HG02610 (cell line): ENCODE measurements around the gene ULK3.

Experiments used
- ATAC-seq: cut with Tn5 transposase; IDR thresholded peaks from one replicate; pipeline ENCODE4 v1.9.1; 2021; ENCODE audit warnings: mild to moderate bottlenecking, moderate library complexity; ENCODE audit not compliant: unreplicated experiment

ULK3 gene

DNA sequence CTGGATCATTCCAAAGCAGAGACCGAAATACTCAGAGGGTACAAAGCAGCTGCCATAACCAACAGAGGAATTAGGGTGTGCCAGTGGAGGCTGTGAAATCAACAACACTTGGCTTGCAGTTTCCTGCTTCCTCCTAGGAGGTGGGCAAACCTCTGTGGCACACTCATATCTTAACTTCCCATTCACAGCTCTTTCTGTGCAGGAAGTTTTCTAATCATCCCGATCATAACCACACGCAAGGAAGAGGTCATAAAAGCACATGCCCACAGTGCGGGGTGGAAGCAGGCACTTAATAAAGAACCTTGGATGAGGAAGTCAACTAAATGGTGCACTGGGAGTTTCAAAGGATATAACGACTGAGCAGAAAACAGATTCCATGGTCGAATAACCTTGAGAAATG, 25.1 kb upstream of the ULK3 start:
- ATAC-seq: no peak

DNA sequence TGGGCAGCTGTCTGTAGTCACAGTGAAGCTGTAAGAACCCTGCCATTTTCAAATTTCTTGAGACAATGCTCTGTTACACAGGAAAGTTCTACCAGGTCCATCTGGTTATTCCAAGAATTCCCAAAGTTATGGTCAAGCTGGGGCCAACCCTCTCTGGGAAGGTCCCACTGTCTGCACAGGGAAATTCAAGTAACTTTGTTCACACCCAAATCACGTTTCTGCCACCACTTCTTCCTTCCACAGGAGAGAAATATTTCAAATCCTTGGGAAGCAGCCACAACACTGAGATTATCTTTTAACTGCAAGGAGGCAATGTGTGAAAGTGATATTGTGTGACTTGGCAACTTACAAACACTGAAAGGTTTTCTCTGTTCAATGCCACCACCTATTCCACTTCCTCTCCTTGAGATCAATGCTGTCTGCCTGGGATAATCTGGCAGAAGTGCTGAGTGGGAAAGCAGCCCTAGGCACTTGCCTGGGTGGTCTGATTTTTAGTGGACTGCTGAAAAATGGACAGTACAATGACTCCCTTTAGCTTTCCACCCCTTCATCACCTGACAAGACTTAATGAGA, 24.6 kb upstream of the ULK3 start:
- ATAC-seq: no peak

DNA sequence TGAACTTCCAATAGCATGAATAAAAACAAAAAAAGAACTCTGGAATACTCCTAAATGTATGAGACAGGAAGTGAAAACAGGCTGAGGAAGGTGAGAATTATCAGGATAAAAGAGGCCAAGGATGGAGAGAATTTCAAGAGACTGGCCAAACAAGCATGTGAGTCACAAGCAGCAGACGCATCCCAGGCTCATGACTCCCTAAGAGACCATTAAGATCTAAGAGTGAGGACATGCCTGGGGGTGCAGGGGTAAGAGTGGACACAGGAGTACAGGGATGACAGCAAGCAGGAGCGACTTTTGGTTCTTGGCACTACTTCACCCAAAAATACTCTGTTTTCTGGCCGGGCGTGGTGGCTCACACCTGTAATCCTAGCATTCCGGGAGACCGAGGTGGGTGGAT, 23.1 kb upstream of the ULK3 start:
- ATAC-seq: no peak

- ATAC-seq: no peak
These were observed 22.4 kb upstream of the ULK3 start for GRCh38 chr15:74865316-74865715.

DNA sequence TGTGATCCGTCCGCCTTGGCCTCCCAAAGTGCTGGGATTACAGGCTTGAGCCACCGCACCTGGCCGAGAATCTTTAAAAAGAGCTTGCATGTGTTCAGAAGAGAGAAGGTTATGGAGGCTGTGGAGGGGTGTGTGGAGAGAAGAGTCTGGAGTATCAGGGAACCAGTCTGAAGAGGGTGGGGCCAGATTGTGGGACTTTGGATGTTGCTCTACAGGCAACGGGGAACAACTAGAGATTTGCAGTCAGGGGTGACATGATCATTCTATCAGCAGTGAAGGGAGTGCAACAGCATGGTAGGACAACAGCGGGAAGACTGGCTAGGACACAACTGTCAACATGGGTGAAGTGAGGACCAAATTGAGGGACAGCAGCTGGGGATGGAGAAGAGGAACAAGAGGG, 21.3 kb upstream of the ULK3 start:
- no peak for ATAC-seq

DNA sequence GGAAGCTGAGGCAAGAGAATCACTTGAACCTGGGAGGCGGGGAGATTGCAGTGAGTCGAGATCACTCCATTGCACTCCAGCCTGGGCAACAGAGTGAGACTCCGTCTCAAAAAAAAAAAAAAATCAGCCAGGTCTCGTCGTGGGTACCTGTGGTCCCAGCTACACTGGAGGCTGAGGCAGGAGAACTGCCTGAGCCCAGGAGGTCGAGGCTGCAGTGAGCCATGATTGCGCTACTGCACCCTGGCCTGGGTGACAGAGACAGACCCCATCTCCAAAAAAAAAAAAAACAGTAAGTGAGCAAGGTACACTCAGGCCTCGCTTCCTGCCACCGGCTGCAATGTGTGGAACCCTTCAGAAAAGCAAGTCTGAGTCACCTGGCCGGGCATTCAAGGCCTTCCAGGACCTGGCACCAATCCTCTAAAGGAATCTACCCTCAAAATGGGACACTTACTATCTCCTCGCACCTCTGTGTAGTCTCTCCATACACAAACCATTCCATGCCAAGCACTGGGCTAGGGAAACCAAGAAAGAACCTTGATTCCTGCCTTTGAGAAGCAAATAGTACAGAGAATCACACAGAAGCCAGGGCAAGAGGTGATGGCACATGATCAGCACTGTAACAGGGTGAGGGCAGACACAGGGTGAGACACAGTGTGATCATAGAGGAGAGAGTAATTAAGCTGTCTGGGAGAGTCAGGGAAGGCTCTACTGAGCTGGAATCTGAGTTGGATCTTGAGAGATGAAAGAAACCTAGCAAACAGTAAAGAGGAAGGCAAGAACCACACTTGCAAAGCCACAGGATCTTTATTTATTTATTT, 20.5 kb upstream of the ULK3 start:
- no peak for ATAC-seq

- no peak for ATAC-seq
These were observed 15.4 kb upstream of the ULK3 start for GRCh38 chr15:74858369-74858740.

- no peak for ATAC-seq
These were observed 14.9 kb upstream of the ULK3 start for GRCh38 chr15:74857671-74858368.

GRCh38 chr15:74857082-74857655, 14.2 kb upstream of the ULK3 start:
- ATAC-seq: peak; percentile 68

GRCh38 chr15:74856537-74856936, 13.6 kb upstream of the ULK3 start:
- ATAC-seq: no peak

GRCh38 chr15:74855857-74856256, 12.9 kb upstream of the ULK3 start:
- no peak for ATAC-seq

GRCh38 chr15:74854453-74855022, 11.6 kb upstream of the ULK3 start:
- no peak for ATAC-seq

- ATAC-seq: no peak
These were observed 9.0 kb upstream of the ULK3 start for GRCh38 chr15:74851960-74852359.

- ATAC-seq: no peak
These were observed 7.4 kb upstream of the ULK3 start for GRCh38 chr15:74850393-74850792.

DNA sequence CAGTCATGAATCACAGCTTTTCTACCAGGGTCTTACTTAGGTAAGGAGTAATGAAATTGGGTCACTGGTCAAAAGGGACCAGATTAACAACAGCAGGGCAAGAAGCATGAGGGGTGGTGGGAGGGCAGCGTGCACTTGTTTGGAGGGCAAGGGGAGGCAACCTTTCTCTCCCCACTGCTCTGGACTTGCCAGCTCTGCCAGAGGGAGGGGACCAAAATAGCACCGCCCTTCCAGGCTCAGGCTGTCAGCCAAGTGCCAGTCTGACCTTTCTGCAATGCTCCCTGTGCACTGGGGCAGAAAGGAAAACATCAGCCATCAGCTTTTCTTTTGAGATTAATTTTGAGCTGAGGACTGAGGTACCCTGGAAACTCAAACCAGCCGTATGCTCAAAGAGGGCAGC, 4.5 kb upstream of the ULK3 start:
- ATAC-seq: no peak

- no peak for ATAC-seq
These were observed 2.6 kb upstream of the ULK3 start for GRCh38 chr15:74845581-74845980.

GRCh38 chr15:74845208-74845568, 2.2 kb upstream of the ULK3 start:
- ATAC-seq: no peak

DNA sequence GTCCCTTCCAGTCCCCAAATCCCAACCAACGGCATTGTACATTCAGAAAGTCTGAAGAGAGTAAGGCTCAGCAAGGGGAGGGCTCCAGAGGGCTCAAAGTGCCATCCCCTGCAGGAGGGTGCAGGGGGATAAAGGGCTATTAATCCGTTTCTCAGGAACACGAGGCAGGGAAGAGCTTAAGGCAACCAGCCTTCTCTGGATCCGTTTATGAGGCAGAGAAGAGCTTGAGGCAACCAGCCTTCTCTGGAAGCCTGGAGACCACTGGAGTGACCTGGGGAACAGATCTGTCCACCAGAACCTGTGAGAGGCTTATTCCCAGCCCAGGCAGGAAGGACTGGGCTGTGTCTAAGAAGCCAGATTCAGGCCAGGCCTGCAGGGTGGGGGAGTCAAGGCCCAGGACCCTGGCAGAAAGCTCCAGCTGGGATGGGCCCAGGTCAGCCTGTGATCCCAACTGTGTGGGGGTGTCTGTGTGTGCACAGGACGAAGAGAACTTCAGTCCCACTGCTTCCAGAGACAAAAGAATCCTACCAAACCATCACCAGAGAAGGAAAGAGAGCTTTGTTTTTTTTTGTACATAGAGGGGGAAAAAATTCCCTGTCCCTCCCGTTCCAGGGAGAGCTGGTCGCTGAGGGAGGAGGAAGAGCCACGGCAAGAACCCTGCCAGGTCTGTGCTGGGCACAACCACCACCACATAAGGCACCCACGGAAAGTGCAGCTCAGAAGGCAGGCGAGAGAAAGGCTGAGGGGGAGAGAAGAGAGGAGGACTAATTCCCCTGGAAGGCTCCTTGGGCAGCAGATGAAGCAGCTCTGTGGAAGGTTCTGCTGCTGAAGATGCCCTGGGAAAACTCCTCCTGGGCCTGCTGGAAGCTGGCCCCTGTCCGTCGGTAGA, 1.6 kb upstream of the ULK3 start:
- ATAC-seq: no peak

DNA sequence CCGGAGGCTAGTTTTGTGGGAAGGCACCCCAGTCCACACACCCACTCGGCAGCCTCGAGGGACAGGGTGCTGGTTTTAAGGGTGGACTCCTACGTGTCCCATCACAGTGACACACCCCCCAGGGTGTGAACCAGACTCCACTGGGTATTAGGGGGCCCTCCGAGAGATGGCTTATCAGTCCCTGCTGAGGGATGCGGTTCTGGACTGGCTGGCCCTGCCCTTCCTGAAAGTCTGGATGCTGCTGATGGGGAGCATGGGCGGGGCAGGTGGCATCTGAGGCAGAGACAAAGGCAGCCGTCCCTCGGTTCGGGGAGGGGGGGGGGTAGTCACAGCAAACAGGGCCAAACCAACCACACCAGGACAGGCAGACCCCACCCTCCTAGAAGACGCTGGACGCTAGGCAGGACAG, 939 bp upstream of the ULK3 start:
- no peak for ATAC-seq

DNA sequence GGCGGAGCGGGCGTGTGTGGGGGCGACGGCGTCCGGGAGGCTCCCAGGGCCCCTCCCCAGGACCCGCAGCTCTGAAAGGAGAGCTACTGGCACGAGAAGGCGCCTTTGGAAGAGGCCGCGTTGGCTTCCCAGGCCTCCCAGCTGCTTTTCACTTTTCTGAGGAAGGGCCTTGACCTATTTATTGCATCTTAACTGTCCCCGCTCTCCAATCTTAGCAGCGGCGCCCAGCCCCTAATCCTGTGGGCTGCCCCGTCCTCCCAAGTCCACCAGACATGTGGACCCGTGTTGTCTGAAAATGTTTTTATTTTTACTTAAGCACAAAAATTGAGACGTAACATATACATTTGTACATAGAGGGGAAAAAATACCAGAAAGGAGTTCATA, 481 bp upstream of the ULK3 start:
- no peak for ATAC-seq
